SK-N-MC (cell line): ENCODE results near the gene HUNK.

Source experiments
- EZH2 ChIP-seq: fragments of 200-600 bp; sonication (generic); IDR thresholded peaks from one replicate; pipeline ENCODE4 v1.6.1; 2017; ENCODE audit warnings: antibody characterized with exemption
- POLR2AphosphoS5 ChIP-seq: IDR thresholded peaks from 2 replicates; pipeline ENCODE4 v1.6.1; 2012; ENCODE audit warnings: mild to moderate bottlenecking, low read depth, low read length, borderline replicate concordance

DNA sequence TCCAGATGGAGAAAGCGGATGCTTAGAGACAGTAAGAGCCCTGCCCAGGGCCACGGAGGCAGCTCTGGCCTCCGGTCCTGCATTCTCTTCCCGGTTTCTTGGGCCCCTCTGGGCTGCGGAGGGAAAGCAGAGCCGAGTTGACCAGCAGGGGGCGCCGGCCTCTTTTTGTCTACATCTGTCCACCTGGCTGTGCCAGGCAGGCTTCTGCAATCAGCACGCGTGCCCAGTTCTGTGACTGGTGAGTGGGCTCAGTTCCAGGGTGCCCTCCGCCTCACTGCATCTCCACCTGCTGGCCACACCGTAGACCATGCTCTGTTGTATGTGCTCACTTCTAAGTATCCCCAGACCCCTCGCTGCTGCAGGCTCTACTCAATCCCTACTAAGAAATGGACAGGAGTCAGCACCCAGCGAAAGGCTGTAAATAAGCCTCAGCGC lies 6.7 kb upstream of the HUNK start:
- TF ChIP-seq EZH2 (no peak), POLR2AphosphoS5 (no peak)
